Measurements from ENCODE around the gene ZFP57.

DNA sequence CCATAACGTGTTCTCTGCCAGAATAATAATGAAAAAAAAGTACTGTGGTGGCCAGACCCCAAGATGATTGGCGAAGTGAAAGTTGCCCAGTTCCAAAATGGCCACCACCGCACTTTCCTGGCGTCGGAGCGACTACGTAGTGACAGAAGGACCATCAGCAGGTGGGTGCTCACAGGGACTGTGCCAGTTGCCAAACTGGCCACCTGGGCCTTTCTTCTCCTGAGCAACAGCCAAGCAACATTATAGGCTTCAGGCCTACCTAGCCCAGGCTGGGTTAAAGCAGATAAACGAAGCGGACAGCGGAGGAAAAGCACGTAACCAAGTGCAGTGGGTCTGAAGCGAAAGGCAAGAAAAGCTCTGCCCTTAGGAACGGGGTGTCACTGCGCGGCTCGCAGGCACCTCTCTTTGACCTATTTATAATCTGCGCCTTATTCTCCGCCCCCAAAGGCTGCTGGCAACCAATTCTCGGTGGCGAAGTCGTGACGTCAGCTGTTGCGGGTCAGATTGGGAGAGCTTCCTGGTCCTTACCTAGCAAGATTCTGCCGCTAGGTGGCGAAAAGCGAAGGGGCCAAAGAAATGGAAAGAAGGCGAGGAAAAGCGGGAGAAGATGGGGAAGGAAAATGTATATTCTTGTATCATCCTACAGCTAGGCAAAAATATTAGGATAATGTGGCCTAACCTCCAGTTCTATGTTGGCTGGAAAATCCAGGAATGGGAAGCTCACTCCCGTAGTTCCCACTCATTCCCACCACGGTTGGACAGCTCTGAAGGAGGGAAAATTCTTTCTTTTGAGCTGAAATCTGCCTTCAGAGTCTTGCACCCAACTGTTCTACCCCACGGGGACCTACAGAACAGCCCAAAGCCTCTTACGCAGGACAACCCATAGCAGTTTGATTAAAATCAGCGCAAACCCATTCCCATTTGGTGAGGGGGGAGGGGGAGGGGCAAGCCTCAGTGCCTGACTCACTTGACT is 31.0 kb downstream of the ZFP57 start:
- TF ChIP-seq, protein P1, sequence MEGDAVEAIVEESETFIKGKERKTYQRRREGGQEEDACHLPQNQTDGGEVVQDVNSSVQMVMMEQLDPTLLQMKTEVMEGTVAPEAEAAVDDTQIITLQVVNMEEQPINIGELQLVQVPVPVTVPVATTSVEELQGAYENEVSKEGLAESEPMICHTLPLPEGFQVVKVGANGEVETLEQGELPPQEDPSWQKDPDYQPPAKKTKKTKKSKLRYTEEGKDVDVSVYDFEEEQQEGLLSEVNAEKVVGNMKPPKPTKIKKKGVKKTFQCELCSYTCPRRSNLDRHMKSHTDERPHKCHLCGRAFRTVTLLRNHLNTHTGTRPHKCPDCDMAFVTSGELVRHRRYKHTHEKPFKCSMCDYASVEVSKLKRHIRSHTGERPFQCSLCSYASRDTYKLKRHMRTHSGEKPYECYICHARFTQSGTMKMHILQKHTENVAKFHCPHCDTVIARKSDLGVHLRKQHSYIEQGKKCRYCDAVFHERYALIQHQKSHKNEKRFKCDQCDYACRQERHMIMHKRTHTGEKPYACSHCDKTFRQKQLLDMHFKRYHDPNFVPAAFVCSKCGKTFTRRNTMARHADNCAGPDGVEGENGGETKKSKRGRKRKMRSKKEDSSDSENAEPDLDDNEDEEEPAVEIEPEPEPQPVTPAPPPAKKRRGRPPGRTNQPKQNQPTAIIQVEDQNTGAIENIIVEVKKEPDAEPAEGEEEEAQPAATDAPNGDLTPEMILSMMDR (IDR thresholded peaks at IDR 0.05) = peak; percentile 91 to 97 (median 96)
- TF ChIP-seq POLR2AphosphoS5 (IDR thresholded peaks at IDR 0.05) = peak; percentile 96
